Measurements from ENCODE around the gene BMF. TPM values are rescaled to one million over a fixed set of nuclear protein-coding genes. Genes with fewer than 3 reads are reported as not detected.

BMF gene
- total and polyA plus RNA-seq, 11 donors = 1.2 to 12.9 (median 3.4) TPM

DNA sequence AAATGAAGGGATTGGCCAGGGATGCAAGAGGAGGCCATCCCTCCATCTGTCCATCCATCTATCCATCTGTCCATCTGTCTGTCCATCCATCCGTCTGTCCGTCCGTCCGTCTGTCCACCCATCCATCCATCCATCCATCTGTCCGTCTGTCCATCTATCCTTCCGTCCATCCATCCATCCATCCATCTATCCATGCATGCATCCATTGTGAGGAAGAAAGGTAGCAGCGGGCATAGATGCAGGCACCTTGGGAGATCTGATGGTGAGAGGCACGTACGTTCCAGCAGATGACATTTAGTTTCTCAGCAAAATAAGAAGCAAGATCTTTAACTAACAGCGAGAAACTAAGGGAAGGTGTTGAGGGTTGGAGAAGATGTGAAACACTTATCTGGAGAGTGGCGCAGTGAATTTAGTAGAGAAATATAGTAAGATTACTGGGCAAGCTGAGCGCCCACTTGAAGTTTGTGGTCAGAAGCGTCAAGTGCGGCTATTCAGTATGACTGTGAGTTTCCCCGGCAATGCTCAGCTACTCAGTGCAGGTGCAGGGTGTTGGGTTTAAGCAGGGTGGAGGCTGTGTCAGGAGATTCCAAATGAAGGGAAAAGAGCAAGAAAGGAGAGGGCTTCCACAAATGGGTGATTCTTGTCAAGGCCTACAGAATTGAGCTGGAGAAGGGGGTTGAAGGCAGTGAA lies 47.3 kb downstream of the BMF start:
- no peak for TF ChIP-seq POLR2A (IDR thresholded peaks at IDR 0.05)
- TF ChIP-seq, protein P1, sequence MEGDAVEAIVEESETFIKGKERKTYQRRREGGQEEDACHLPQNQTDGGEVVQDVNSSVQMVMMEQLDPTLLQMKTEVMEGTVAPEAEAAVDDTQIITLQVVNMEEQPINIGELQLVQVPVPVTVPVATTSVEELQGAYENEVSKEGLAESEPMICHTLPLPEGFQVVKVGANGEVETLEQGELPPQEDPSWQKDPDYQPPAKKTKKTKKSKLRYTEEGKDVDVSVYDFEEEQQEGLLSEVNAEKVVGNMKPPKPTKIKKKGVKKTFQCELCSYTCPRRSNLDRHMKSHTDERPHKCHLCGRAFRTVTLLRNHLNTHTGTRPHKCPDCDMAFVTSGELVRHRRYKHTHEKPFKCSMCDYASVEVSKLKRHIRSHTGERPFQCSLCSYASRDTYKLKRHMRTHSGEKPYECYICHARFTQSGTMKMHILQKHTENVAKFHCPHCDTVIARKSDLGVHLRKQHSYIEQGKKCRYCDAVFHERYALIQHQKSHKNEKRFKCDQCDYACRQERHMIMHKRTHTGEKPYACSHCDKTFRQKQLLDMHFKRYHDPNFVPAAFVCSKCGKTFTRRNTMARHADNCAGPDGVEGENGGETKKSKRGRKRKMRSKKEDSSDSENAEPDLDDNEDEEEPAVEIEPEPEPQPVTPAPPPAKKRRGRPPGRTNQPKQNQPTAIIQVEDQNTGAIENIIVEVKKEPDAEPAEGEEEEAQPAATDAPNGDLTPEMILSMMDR (IDR thresholded peaks at IDR 0.05) = no peak
- Histone ChIP-seq H3K4me3 (no peak overlapping the region), H3K27ac (no peak overlapping the region), H3K4me1 (peaks cover 0 to 25% (median under 1%) of the 10 kb centered on the region in 12 donors), H3K9me3 (no peaks in the 10 kb centered on the region), H3K27me3 (no peaks in the 10 kb centered on the region), H3K36me3 (peaks cover 0 to 10% (median 0%) of the 10 kb centered on the region in 9 donors)
- 86 to 97% (median 95%) methylated on average over 15 of the region's 15 CpGs for WGBS, 4 donors
- intact Hi-C loops (cut with DNase I) = no loop called here
- ATAC-seq (no peak), DNase-seq (no peak)

DNA sequence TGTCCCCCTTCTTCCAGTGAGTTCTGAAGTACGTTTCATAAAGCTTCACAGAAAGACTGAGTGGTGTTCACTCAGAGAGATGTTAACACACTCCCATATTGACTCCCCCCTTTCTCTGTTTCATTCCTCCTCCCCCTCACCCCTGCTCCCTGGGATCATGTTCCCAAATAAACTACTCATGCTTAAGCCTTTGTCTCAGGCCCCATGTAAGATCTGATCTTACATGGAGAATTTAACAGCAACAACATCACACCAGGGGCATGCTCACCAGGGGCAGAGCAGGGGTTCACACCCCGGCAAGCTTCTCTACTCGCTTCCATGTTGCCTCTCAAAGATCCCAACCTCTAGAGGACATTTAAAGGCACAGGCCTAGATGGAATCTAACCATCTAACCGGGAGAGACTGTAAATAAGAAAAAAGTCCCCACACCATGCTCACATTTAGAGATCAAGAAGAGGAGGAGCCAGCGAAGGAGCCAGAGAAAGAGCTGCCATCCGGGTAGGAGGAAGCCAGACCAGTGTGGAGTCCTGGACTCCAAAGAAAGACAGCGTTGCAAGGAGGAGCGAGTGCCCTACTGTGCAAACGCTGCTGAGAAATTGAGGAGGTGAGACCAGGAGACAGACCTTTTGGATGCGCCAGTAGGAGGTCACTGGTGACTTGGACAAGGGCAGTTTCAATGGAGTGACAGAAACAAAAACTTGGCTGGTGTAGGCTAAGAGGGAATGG lies 48.3 kb downstream of the BMF start:
- Histone ChIP-seq H3K9me3 (no peaks in the 10 kb centered on the region), H3K36me3 (peaks cover 0 to 5% (median 0%) of the 10 kb centered on the region in 9 donors), H3K27me3 (no peaks in the 10 kb centered on the region), H3K4me3 (no peak overlapping the region), H3K27ac (no peak overlapping the region), H3K4me1 (peaks cover 0 to 34% (median 5%) of the 10 kb centered on the region in 12 donors)
- 85 to 95% (median 90%) methylated on average over 10 of the region's 10 CpGs for WGBS, 4 donors
- intact Hi-C loops (cut with DNase I) = no loop called here
- DNase-seq (peak in 1 of 5 donors; percentile 2), ATAC-seq (no peak)
- TF ChIP-seq POLR2A (IDR thresholded peaks at IDR 0.05) = no peak
- TF ChIP-seq, protein P1 (IDR thresholded peaks at IDR 0.05) = no peak

DNA sequence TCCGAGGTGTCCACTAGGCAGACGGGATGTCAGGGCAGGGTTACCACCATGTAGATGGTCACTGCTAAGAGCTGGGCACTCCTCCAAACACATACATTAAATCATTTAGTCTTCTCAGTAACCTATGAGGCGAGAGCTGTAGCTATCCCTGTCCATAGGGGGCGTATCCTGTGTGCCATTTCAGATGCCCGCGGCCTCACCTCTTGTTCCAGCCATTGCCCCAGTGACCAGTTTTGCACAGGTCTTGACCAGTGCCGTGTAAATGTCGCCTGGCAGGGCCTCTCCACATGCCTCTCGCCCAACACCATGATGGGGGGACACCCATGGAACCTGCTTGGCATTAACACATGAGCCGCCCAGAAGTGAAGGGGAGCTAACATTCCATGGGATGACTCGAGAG lies 48.9 kb downstream of the BMF start:
- Histone ChIP-seq H3K4me1 (peaks cover 0 to 40% (median 9%) of the 10 kb centered on the region in 12 donors), H3K4me3 (no peak overlapping the region), H3K36me3 (no peaks in the 10 kb centered on the region), H3K27ac (no peak overlapping the region), H3K9me3 (no peaks in the 10 kb centered on the region), H3K27me3 (no peaks in the 10 kb centered on the region)
- intact Hi-C loops (cut with DNase I) = no loop called here
- peak in 1 of 5 donors; percentile 12 for DNase-seq
- no peak for ATAC-seq
- TF ChIP-seq, protein P1 (IDR thresholded peaks at IDR 0.05) = no peak
- TF ChIP-seq POLR2A (IDR thresholded peaks at IDR 0.05) = no peak
- WGBS, 4 donors = 89 to 96% (median 93%) methylated on average over 11 of the region's 11 CpGs

DNA sequence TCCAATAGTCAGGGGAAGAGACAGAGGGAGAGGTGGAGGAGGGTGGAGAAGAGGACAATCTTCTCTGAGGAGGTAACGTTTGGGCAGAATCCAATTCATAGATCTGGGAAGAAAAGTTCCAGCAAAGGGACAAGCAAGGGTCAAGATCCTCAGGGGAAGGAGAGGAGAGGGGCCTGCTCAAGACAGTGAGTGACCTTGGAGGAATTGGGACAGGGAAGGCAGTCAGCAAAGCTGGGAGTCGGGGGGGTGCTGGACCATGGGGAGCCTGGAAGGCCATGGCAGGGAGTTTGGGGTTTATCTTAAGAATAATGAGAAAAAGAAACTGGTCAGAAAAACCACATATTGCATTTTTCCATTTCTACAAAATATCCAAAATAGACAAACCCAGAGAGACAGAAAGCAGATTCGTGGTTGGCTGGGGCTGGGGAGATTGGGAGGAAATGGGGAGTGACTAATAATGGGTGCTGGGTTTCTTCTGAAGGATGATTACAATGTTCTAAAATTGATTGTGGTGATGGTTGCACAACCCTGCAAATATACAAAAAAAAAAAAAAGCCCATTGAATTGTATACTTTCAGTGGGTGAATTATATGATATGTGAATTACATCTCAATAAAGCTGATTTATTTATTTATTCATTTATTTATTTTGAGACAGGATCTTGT lies 50.1 kb downstream of the BMF start:
- DNase-seq (no peak), ATAC-seq (no peak)
- H3K9me3 ChIP-seq = no peaks in the 10 kb centered on the region
- no peak overlapping the region for H3K27ac ChIP-seq
- intact Hi-C loops (cut with DNase I) = no loop called here
- H3K4me3 ChIP-seq = no peak overlapping the region
- no peak for TF ChIP-seq POLR2A (IDR thresholded peaks at IDR 0.05)
- TF ChIP-seq, protein P1 (IDR thresholded peaks at IDR 0.05) = no peak
- whole genome bisulfite sequencing, 4 donors = 86 to 90% (median 88%) methylated on average over 3 of the region's 3 CpGs
- no peaks in the 10 kb centered on the region for H3K27me3 ChIP-seq
- peaks cover 0 to 45% (median 10%) of the 10 kb centered on the region in 12 donors for H3K4me1 ChIP-seq
- H3K36me3 ChIP-seq = peaks cover 0 to 4% (median 0%) of the 10 kb centered on the region in 9 donors
